Vagina (tissue), 2 donors: ENCODE measurements around the gene AGBL1. TPM values are rescaled to one million over a fixed set of nuclear protein-coding genes. Genes with fewer than 3 reads are reported as not detected.

Experiments
- DNase-seq, 2 donors: peaks; one replicate each; pipeline ENCODE4 v3.0.0-alpha.2; 2017; ENCODE audit errors: extremely low spot score in 2 of 2
- H3K27ac ChIP-seq: fragments of 200-600 bp; sonication (generic); one replicate; pipeline ENCODE4 v1.5.1; 2019
- H3K27me3 ChIP-seq: fragments of 200-600 bp; sonication (generic); one replicate; pipeline ENCODE4 v1.5.1; 2019
- H3K36me3 ChIP-seq, 2 donors: fragments of 200-600 bp; sonication (generic); one replicate each; pipeline ENCODE4 v1.5.1; 2017 to 2019
- H3K4me1 ChIP-seq: fragments of 200-600 bp; sonication (generic); one replicate; pipeline ENCODE4 v1.5.1; 2019
- H3K4me3 ChIP-seq, 2 donors: fragments of 200-600 bp; sonication (generic); 1 replicate in 1 of 2; 2 replicates in 1 of 2; pipeline ENCODE4 v1.5.1; 2016 to 2019
- H3K9me3 ChIP-seq: fragments of 200-600 bp; sonication (generic); one replicate; pipeline ENCODE4 v1.5.1; 2019
- CTCF ChIP-seq, 3 experiments: fragments of 450-650 bp in 2 of 3; fragments of 200-600 bp in 1 of 3; sonication (generic) in 1 of 3; IDR thresholded peaks; one replicate each; pipeline ENCODE4 v1.5.1; 2017 to 2019; ENCODE audit warnings: antibody characterized with exemption in 3 of 3, mild to moderate bottlenecking in 2 of 3, moderate library complexity in 2 of 3
- POLR2A ChIP-seq, 2 donors: fragments of 450-650 bp; IDR thresholded peaks; one replicate each; pipeline ENCODE4 v1.6.1; 2017; ENCODE audit warnings: antibody characterized with exemption in 2 of 2, mild to moderate bottlenecking in 2 of 2, moderate library complexity in 2 of 2
- POLR2AphosphoS5 ChIP-seq, 2 donors: sonication (generic); formaldehyde crosslinking; IDR thresholded peaks; one replicate each; pipeline ENCODE4 v1.9.0; 2017; ENCODE audit warnings: antibody characterized with exemption in 2 of 2, mild to moderate bottlenecking in 2 of 2, low read depth in 1 of 2; ENCODE audit not compliant: insufficient read depth in 1 of 2
- intact Hi-C: fragments of 100-400 bp; cut with DNase I; formaldehyde crosslinking; loops from one replicate; pipeline ENCODE4 v1.15.1; 2023
- total RNA-seq: library from RNA; depleted of rRNA; stranded (reverse); fragments of >200 nt; gene quantifications from one replicate; pipeline ENCODE4 v1.2.3, GENCODE V29; 2016

Gene AGBL1
- total RNA-seq, 1 donor from 2014 or later = not detected

- H3K9me3 ChIP-seq = no peaks in the 10 kb centered on the region
- H3K4me3 ChIP-seq = no peak overlapping the region
- no peaks in the 10 kb centered on the region for H3K4me1 ChIP-seq
- no peaks in the 10 kb centered on the region for H3K36me3 ChIP-seq
- no peak overlapping the region for H3K27ac ChIP-seq
- no peaks in the 10 kb centered on the region for H3K27me3 ChIP-seq
- no peak for DNase-seq
- TF ChIP-seq CTCF (IDR thresholded peaks at IDR 0.05) (no peak), POLR2A (IDR thresholded peaks at IDR 0.05) (no peak), POLR2AphosphoS5 (IDR thresholded peaks at IDR 0.05; ENCODE audit: insufficient read depth in 1 of 2, low read depth in 1 of 2) (no peak)
- intact Hi-C loops = no loop called here
Measured at GRCh38 chr15:86494475-86494874, 414.8 kb downstream of the AGBL1 start.

- Histone ChIP-seq H3K27ac (no peak overlapping the region), H3K9me3 (no peaks in the 10 kb centered on the region), H3K36me3 (no peaks in the 10 kb centered on the region), H3K27me3 (no peaks in the 10 kb centered on the region), H3K4me1 (no peaks in the 10 kb centered on the region), H3K4me3 (no peak overlapping the region)
- intact Hi-C loops = no loop called here
- TF ChIP-seq POLR2AphosphoS5 (IDR thresholded peaks at IDR 0.05; ENCODE audit: insufficient read depth in 1 of 2, low read depth in 1 of 2) (no peak), CTCF (IDR thresholded peaks at IDR 0.05) (no peak), POLR2A (IDR thresholded peaks at IDR 0.05) (no peak)
- no peak for DNase-seq
Measured at GRCh38 chr15:86502301-86502700, 422.6 kb downstream of the AGBL1 start.

- TF ChIP-seq POLR2AphosphoS5 (IDR thresholded peaks at IDR 0.05; ENCODE audit: insufficient read depth in 1 of 2, low read depth in 1 of 2) (no peak), POLR2A (IDR thresholded peaks at IDR 0.05) (no peak), CTCF (IDR thresholded peaks at IDR 0.05) (no peak)
- DNase-seq = no peak
- no peaks in the 10 kb centered on the region for H3K9me3 ChIP-seq
- intact Hi-C loops = no loop called here
- no peak overlapping the region for H3K27ac ChIP-seq
- H3K36me3 ChIP-seq = no peaks in the 10 kb centered on the region
- no peaks in the 10 kb centered on the region for H3K27me3 ChIP-seq
- no peak overlapping the region for H3K4me3 ChIP-seq
- H3K4me1 ChIP-seq = no peaks in the 10 kb centered on the region
Measured at GRCh38 chr15:86505951-86506350, 426.3 kb downstream of the AGBL1 start.

- Histone ChIP-seq H3K36me3 (no peaks in the 10 kb centered on the region), H3K27me3 (no peaks in the 10 kb centered on the region), H3K4me3 (no peak overlapping the region), H3K27ac (no peak overlapping the region), H3K4me1 (no peaks in the 10 kb centered on the region), H3K9me3 (no peaks in the 10 kb centered on the region)
- DNase-seq = no peak
- intact Hi-C loops = no loop called here
- TF ChIP-seq POLR2AphosphoS5 (IDR thresholded peaks at IDR 0.05; ENCODE audit: insufficient read depth in 1 of 2, low read depth in 1 of 2) (no peak), POLR2A (IDR thresholded peaks at IDR 0.05) (no peak), CTCF (IDR thresholded peaks at IDR 0.05) (no peak)
Measured at GRCh38 chr15:86506401-86506800, 426.7 kb downstream of the AGBL1 start.

GRCh38 chr15:86515625-86516024, 436.0 kb downstream of the AGBL1 start:
- H3K4me3 ChIP-seq = no peak overlapping the region
- TF ChIP-seq POLR2AphosphoS5 (IDR thresholded peaks at IDR 0.05; ENCODE audit: insufficient read depth in 1 of 2, low read depth in 1 of 2) = no peak
- TF ChIP-seq POLR2A (IDR thresholded peaks at IDR 0.05) = no peak
- no peak for TF ChIP-seq CTCF (IDR thresholded peaks at IDR 0.05)
- H3K4me1 ChIP-seq = no peaks in the 10 kb centered on the region
- H3K27ac ChIP-seq = no peak overlapping the region
- no peaks in the 10 kb centered on the region for H3K9me3 ChIP-seq
- H3K36me3 ChIP-seq = no peaks in the 10 kb centered on the region
- intact Hi-C loops = no loop called here
- H3K27me3 ChIP-seq = no peaks in the 10 kb centered on the region
- no peak for DNase-seq
